T-helper 22 cell (primary cell): ENCODE results near the gene SNUPN.
A peak's percentile ranks its signal among the peaks of the same experiment; 100 is the strongest.

Experiments
- DNase-seq: peaks from one replicate; pipeline ENCODE4 v3.0.0-alpha.2; 2020; ENCODE audit warnings: low read depth

The SNUPN gene

GRCh38 chr15:75654201-75654907, 28.8 kb upstream of the SNUPN start:
- no peak for DNase-seq

DNA sequence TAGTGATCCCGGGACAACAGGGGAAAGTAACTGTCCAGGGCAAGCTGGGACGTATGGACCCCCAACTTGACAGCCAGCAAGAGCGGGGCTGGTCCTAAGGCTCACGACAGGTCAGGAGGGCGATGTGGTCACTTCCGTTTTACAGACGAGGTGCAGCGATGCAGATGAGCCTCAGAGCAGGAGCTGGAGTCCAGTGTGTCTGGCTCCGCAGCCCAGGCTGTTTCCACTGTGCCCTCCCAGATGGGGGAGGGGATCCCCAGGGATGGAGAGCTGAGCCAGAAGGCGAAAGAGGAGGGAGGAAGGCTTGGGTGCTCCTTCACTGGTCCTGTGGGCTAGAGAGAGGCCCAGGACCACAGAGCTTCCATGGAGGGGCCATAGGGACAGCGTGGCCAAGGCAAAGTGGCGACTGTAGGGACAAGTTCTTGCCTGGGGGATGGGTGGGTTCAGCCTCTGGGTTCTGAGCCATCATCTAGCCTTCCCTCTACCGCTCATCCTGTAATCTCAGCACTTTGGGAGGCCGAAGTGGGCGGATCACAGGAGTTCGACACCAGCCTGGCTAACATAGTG, 27.9 kb upstream of the SNUPN start:
- no peak for DNase-seq

DNA sequence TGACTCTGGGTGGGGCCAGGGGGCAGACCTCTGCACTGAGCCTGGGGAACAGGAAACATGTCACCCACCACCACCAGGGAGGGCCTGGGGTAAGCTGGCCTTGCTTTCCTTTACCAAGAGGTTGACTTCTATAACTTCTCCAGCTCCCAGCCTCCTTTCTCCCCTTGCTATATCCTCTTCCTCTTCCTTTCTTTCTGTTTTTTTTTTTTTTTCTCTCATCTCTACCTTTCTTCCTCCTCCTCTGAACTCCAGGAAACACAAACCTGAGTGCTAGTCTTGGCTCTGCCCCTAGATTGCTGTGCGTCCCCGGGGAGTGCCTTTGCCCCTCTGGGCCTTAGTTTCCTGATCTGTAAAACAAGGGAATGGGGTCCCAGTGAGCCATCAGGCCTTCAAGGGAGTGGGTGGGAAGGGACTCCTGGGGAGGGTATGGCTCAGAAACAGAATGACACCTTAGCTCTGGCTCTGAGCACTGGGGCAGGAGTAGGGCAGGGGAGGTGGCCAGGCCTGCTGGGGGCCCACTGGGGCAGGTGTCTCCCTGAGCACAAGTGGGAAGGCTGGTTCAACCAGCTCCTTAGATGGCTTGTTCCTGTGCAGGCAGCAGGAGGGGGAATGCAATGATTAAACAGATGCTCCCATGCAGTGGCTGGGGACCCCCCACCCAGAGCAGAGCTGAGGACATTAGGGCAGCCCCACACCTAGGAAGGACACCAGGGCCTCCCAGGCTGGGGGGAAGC, 26.5 kb upstream of the SNUPN start:
- no peak for DNase-seq

DNA sequence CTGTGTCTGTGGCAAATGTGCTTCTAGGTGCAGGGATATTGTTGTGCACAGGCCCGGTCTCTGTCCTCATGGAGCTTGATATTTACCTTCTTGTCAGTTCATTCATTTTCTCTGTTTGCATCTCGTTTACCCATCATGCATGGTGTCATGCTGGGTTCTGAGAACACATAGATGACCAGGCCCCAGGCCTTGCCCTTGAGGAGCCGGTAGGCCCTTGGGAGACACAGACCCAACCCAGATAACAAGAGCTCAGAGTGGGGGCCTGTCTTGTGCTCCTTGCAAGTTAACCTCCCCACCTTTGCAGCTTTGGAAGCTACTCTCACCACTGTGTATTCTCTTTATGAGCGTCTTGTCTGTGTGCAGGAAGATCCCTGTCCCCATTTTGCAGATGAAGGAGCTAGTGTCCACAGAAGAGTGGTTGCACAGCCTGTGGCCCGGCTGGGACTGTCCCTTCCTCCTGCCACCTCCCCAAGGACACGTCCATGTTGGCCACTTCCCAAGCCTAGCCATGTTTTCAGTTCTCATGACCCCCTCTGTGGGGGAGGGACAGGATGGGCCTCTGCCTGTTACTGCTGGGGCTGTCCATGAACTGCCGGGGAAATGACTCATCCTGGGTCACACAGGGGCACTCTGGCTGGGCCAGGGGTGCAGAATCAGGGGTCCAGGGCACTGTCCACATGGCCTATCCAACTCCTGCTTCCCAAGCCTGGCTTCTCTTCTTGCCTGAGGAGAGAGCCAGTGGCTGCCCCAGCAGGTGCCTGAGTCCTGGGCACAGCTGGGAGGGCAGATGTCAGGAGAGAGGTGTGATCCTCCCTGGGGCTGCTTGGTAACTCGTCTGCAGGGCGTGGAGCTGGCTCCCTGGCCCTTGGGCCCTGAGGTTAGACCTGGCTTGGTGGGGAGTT, 25.6 kb upstream of the SNUPN start:
- DNase-seq = no peak

GRCh38 chr15:75649848-75650247, 24.3 kb upstream of the SNUPN start:
- DNase-seq = no peak

GRCh38 chr15:75649045-75649761, 23.7 kb upstream of the SNUPN start:
- DNase-seq = no peak

DNA sequence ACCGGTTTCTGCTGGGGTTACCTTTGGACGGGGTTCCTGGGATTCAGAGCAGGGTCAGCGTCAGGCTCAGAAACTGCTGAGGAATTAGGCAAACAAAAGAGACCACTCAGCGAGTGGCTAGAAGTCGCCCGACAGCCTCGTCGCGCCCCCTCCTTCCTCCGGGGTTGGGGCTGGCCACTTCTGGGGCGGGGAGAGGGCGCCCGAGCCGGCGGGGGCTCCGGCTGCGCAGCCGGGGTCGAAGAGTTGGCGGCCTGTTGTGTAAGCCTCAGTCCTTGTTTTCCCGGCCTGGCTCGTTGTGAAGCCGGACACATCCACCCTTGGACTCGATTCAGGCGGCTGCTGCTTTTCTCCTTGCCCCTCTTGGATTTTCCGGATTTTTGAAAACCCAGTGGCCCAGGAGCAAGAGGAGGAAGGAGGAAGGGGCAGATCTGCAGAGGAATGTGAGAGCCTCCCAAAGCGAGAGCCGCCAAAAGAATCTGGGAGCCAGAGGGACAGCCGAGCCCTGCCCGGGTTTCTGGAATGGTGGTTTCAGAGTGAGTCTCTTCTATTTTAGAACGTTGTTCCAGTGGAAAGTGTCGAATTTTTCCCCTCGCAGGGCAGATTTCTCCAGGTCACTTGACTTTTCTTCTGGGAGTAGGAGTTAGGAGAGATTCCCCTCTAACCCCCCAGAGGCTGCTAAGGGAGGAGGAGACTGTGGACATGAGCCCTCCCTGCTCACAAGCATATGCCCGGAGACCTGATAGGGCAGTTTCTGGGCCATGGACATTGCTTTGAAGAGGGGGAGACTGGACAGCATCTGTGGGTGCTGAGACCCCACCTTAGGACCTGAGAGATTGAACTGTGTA, 22.9 kb upstream of the SNUPN start:
- no peak for DNase-seq

- DNase-seq = peak; percentile 45
Measured at GRCh38 chr15:75647370-75648155, 22.0 kb upstream of the SNUPN start, which contains the start of gene SNX33. Gene SNX33, plus strand, starts transcription at chr15:75647912. Its CDS starts 1,191 bp downstream, at chr15:75649103.

- no peak for DNase-seq
Measured at GRCh38 chr15:75646944-75647364, 21.4 kb upstream of the SNUPN start.

- no peak for DNase-seq
Measured at GRCh38 chr15:75646112-75646943, 20.8 kb upstream of the SNUPN start.

DNA sequence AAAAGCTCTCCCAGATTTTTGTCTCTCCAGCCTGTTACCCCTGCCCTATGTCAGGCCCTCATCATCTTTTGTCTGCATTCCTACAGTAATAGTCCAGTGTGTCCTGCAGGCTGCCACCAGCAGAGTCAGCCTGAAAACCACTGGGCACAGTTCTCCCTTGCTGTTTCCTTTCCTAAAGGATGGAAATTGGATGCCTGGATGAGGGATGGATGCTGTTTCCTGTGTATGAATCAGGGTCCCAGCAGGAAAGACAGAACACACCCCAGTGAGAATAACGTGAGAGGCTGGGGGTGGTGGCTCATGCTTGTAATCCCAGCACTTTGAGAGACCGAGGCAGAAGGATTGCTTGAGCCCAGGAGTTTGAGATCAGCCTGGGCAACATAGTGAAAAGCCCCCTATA, 18.9 kb upstream of the SNUPN start:
- no peak for DNase-seq

GRCh38 chr15:75641603-75642002, 16.1 kb upstream of the SNUPN start:
- no peak for DNase-seq

GRCh38 chr15:75641179-75641503, 15.6 kb upstream of the SNUPN start:
- DNase-seq = no peak

DNA sequence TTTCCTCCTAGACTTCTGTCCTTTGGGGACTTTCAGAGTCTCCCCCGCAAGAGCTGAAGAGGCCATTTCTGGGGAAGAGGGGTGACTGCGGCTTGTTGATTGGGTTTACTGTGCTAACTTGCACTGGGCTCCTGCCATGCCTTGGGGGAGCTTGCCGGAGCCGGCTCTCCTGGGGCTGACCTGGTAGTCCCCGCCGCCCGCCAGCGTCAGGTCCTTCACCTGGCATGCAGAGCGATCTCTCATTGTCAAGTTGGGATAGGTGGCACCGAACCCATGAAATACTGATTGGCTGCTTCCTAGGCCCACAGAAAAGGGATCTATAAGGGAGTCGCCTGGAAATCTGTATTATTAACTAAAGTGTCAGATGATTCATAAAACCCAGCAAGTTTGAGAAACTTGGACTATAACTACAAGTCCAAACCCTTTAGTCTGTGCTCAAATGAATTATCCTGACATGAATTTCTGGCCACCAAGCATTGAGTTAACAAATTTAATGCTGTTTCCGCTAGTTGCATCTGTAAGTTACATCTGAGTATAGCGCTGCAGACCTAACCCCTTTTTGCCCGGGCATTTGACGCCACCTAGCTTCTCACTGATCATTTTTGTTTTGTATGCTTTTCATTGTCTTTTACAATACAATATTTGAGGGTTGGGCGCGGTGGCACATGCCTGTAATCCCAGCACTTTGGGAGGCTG, 15.1 kb upstream of the SNUPN start:
- no peak for DNase-seq

- peak; percentile 89 for DNase-seq
Measured at GRCh38 chr15:75639709-75640482, 14.4 kb upstream of the SNUPN start, which contains the start of gene IMP3. Gene IMP3, minus strand, starts transcription at chr15:75640224. Its CDS starts 56 bp downstream, at chr15:75640168.

- no peak for DNase-seq
Measured at GRCh38 chr15:75639191-75639708, 13.7 kb upstream of the SNUPN start.
